ENCODE data around the gene MGAT4A.

- TF ChIP-seq POLR2A (IDR thresholded peaks at IDR 0.05): no peak
- no peak for TF ChIP-seq CTCF (IDR thresholded peaks at IDR 0.05)
Observed at GRCh38 chr2:98761909-98762308, 31.0 kb upstream of the MGAT4A start.

Data from sigmoid colon (tissue), 3 donors.